BLaER1 treated with 17β-estradiol and CSF1 and Interleukin-3, amounts not matched to agents 10 nM and 100 nM (cell line): ENCODE data around the gene CDC45.

ENCODE experiments used
- H3K27ac ChIP-seq, 11 experiments: shearing (Covaris generic); formaldehyde crosslinking; 2 replicates each; pipeline ENCODE4 v1.8.1; 2022
- H3K27me3 ChIP-seq, 11 experiments: shearing (Covaris generic); formaldehyde crosslinking; 2 replicates each; pipeline ENCODE4 v1.8.1; 2022
- H3K36me3 ChIP-seq, 11 experiments: shearing (Covaris generic); formaldehyde crosslinking; 2 replicates each; pipeline ENCODE4 v1.8.1; 2022
- H3K4me1 ChIP-seq, 10 experiments: shearing (Covaris generic); formaldehyde crosslinking; 2 replicates each; pipeline ENCODE4 v1.8.1; 2022
- H3K4me2 ChIP-seq, 11 experiments: shearing (Covaris generic); formaldehyde crosslinking; 2 replicates each; pipeline ENCODE4 v1.8.1; 2022
- H3K4me3 ChIP-seq, 10 experiments: shearing (Covaris generic); formaldehyde crosslinking; 2 replicates each; pipeline ENCODE4 v1.8.1; 2022
- H3K9ac ChIP-seq, 11 experiments: shearing (Covaris generic); formaldehyde crosslinking; 2 replicates each; pipeline ENCODE4 v1.8.1; 2022
- H3K9me3 ChIP-seq, 11 experiments: shearing (Covaris generic); formaldehyde crosslinking; replicated peaks in 1 of 11; 2 replicates each; pipeline ENCODE4 v1.8.1; 2022
- H4K20me1 ChIP-seq, 11 experiments: shearing (Covaris generic); formaldehyde crosslinking; 2 replicates each; pipeline ENCODE4 v1.8.1; 2022
- Cebpa-rat ChIP-seq, 11 experiments: shearing (Covaris generic); IDR thresholded peaks; 2 replicates each; pipeline ENCODE4 v1.8.1; 2022

Gene CDC45

GRCh38 chr22:19446603-19447329 lies 33.0 kb upstream of the CDC45 start:
- peaks cover 48 to 78% (median 60%) of the 10 kb centered on the region in 11 experiments for H3K36me3 ChIP-seq
- TF ChIP-seq Cebpa-rat (IDR thresholded peaks at IDR 0.05), result no peak
- peaks cover 31 to 60% (median 51%) of the 10 kb centered on the region in 11 experiments; a peak in 21 of 22 replicates for H4K20me1 ChIP-seq

GRCh38 chr22:19447330-19448075 lies 32.2 kb upstream of the CDC45 start, which contains the start of gene C22orf39:
TSS of gene C22orf39 (minus strand) at chr22:19447711. CDS start at chr22:19447688, 23 bp downstream.
- Histone ChIP-seq H4K20me1 (peaks cover 24 to 53% (median 45%) of the 10 kb centered on the region in 11 experiments; a peak in 21 of 22 replicates), H3K9ac (peak within 1 kb of the TSS; percentile 88 to 97 (median 95)), H3K36me3 (peaks cover 48 to 78% (median 60%) of the 10 kb centered on the region in 11 experiments), H3K9me3 (no peaks in the 10 kb centered on the region), H3K27ac (peak within 1 kb of the TSS; percentile 79 to 94 (median 92)), H3K4me2 (peak within 1 kb of the TSS; percentile 80 to 99 (median 96)), H3K27me3 (no peaks in the 10 kb centered on the region), H3K4me1 (peaks cover 32 to 38% (median 34%) of the 10 kb centered on the region in 10 experiments), H3K4me3 (peak within 1 kb of the TSS; percentile 84 to 98 (median 94))
- no peak for TF ChIP-seq Cebpa-rat (IDR thresholded peaks at IDR 0.05)

More at GRCh38 chr22:19446603-19447329, 33.0 kb upstream of the CDC45 start:
- H3K9ac ChIP-seq, result peak overlapping the region; percentile 88 to 97 (median 95)
- peak overlapping the region; percentile 79 to 94 (median 92) for H3K27ac ChIP-seq
- H3K27me3 ChIP-seq, result no peaks in the 10 kb centered on the region
- no peaks in the 10 kb centered on the region for H3K9me3 ChIP-seq
- peak overlapping the region; percentile 84 to 98 (median 94) for H3K4me3 ChIP-seq
- peaks cover 32 to 38% (median 34%) of the 10 kb centered on the region in 10 experiments for H3K4me1 ChIP-seq
- peak overlapping the region; percentile 80 to 99 (median 96) for H3K4me2 ChIP-seq

GRCh38 chr22:19448076-19448607 lies 31.6 kb upstream of the CDC45 start:
- Histone ChIP-seq H3K4me3 (peak overlapping the region; percentile 84 to 98 (median 94)), H3K36me3 (peaks cover 48 to 78% (median 60%) of the 10 kb centered on the region in 11 experiments), H3K9ac (peak overlapping the region; percentile 88 to 97 (median 95)), H3K27me3 (no peaks in the 10 kb centered on the region), H3K4me1 (peaks cover 32 to 38% (median 34%) of the 10 kb centered on the region in 10 experiments), H3K27ac (peak overlapping the region; percentile 79 to 94 (median 92); a peak in 21 of 22 replicates), H3K9me3 (no peaks in the 10 kb centered on the region), H3K4me2 (peak overlapping the region; percentile 80 to 99 (median 93)), H4K20me1 (peaks cover 18 to 47% (median 38%) of the 10 kb centered on the region in 11 experiments; a peak in 21 of 22 replicates)
- TF ChIP-seq Cebpa-rat (IDR thresholded peaks at IDR 0.05), result no peak

GRCh38 chr22:19448739-19449421 lies 30.8 kb upstream of the CDC45 start:
- Histone ChIP-seq H3K36me3 (peaks cover 48 to 78% (median 61%) of the 10 kb centered on the region in 11 experiments), H3K27me3 (no peaks in the 10 kb centered on the region), H3K9me3 (no peaks in the 10 kb centered on the region), H3K9ac (peak overlapping the region in 6 of 11 experiments; percentile 88 to 97 (median 96); a peak in 8 of 22 replicates), H3K4me1 (peaks cover 32 to 38% (median 34%) of the 10 kb centered on the region in 10 experiments), H3K4me3 (peak overlapping the region in 8 of 10 experiments; percentile 90 to 98 (median 96); a peak in 14 of 20 replicates), H4K20me1 (peaks cover 10 to 40% (median 31%) of the 10 kb centered on the region in 11 experiments; a peak in 21 of 22 replicates), H3K27ac (peak overlapping the region in 1 of 11 experiments; percentile 91; a peak in 2 of 22 replicates), H3K4me2 (peak overlapping the region; percentile 80 to 99 (median 93))
- no peak for TF ChIP-seq Cebpa-rat (IDR thresholded peaks at IDR 0.05)

- H3K27ac ChIP-seq, result no peak overlapping the region
- peaks cover 31 to 38% (median 33%) of the 10 kb centered on the region in 10 experiments for H3K4me1 ChIP-seq
- no peaks in the 10 kb centered on the region for H3K27me3 ChIP-seq
- no peak overlapping the region for H3K4me3 ChIP-seq
- peaks cover 5 to 38% (median 26%) of the 10 kb centered on the region in 11 experiments; a peak in 20 of 22 replicates for H4K20me1 ChIP-seq
- peak overlapping the region in 7 of 11 experiments; percentile 80 to 99 (median 96); a peak in 8 of 22 replicates for H3K4me2 ChIP-seq
- TF ChIP-seq Cebpa-rat (IDR thresholded peaks at IDR 0.05), result no peak
- H3K36me3 ChIP-seq, result peaks cover 48 to 78% (median 61%) of the 10 kb centered on the region in 11 experiments
- H3K9me3 ChIP-seq, result no peaks in the 10 kb centered on the region
- no peak overlapping the region for H3K9ac ChIP-seq
These were observed 30.3 kb upstream of the CDC45 start for GRCh38 chr22:19449422-19449767.

GRCh38 chr22:19450363-19451175 lies 29.2 kb upstream of the CDC45 start:
- Histone ChIP-seq H3K4me1 (peaks cover 22 to 31% (median 28%) of the 10 kb centered on the region in 10 experiments), H3K9ac (no peak overlapping the region), H4K20me1 (peaks cover 0 to 34% (median 14%) of the 10 kb centered on the region in 11 experiments; a peak in 16 of 22 replicates), H3K9me3 (no peaks in the 10 kb centered on the region), H3K27me3 (no peaks in the 10 kb centered on the region), H3K4me2 (no peak overlapping the region), H3K4me3 (no peak overlapping the region), H3K27ac (no peak overlapping the region), H3K36me3 (peaks cover 53 to 78% (median 65%) of the 10 kb centered on the region in 11 experiments)
- TF ChIP-seq Cebpa-rat (IDR thresholded peaks at IDR 0.05), result no peak

GRCh38 chr22:19451570-19451969 lies 28.1 kb upstream of the CDC45 start:
- Histone ChIP-seq H3K4me2 (no peak overlapping the region), H3K9ac (no peak overlapping the region), H3K27ac (no peak overlapping the region), H3K4me1 (peaks cover 12 to 31% (median 19%) of the 10 kb centered on the region in 10 experiments), H3K36me3 (peaks cover 63 to 80% (median 75%) of the 10 kb centered on the region in 11 experiments), H3K4me3 (no peak overlapping the region), H4K20me1 (peaks cover 0 to 34% (median 4%) of the 10 kb centered on the region in 11 experiments; a peak in 12 of 22 replicates), H3K27me3 (no peaks in the 10 kb centered on the region), H3K9me3 (no peaks in the 10 kb centered on the region)
- no peak for TF ChIP-seq Cebpa-rat (IDR thresholded peaks at IDR 0.05)
